Bronchial epithelial cell (primary cell): ENCODE results near the gene TTC7B. TPM values are rescaled to one million over a fixed set of nuclear protein-coding genes. Genes with fewer than 3 reads are reported as not detected.

ENCODE experiments used
- DNase-seq: peaks from one replicate; pipeline ENCODE4 v3.0.0-alpha.2; 2010; ENCODE audit warnings: low read depth
- FAIRE-seq: peaks from 2 replicates; lab custom pipeline; 2011; peaks lifted over from hg19 to GRCh38; lab: Jason Lieb, UNC
- H3K27me3 ChIP-seq: 2 replicates; pipeline ENCODE4 v1.5.1; 2011; ENCODE audit warnings: low read length; ENCODE audit not compliant: control insufficient read depth, insufficient read depth
- H3K36me3 ChIP-seq: 2 replicates; pipeline ENCODE4 v1.5.1; 2011; ENCODE audit warnings: low read length; ENCODE audit not compliant: control insufficient read depth, insufficient read depth
- H3K4me3 ChIP-seq: 2 replicates; pipeline ENCODE4 v1.5.1; 2011; ENCODE audit warnings: mild to moderate bottlenecking, low read depth, low read length, control low read depth
- total RNA-seq: library from RNA; depleted of rRNA; stranded (reverse); fragments of >200 nt; gene quantifications from 2 replicates; pipeline ENCODE4 v1.2.1, GENCODE V29; 2014
- TF ChIP-seq, protein P1 (sequence below): IDR thresholded peaks from 2 replicates; pipeline ENCODE4 v1.5.1; 2011; ENCODE audit warnings: mild to moderate bottlenecking, moderate library complexity, low read length, control low read depth, inconsistent platforms; ENCODE audit not compliant: insufficient read depth, severe bottlenecking

TTC7B gene
- total RNA-seq, 1 donor from 2014 or later = 2.9 TPM

- Histone ChIP-seq H3K36me3 (no peaks in the 10 kb centered on the region), H3K4me3 (no peak overlapping the region), H3K27me3 (no peaks in the 10 kb centered on the region)
- TF ChIP-seq, protein P1, sequence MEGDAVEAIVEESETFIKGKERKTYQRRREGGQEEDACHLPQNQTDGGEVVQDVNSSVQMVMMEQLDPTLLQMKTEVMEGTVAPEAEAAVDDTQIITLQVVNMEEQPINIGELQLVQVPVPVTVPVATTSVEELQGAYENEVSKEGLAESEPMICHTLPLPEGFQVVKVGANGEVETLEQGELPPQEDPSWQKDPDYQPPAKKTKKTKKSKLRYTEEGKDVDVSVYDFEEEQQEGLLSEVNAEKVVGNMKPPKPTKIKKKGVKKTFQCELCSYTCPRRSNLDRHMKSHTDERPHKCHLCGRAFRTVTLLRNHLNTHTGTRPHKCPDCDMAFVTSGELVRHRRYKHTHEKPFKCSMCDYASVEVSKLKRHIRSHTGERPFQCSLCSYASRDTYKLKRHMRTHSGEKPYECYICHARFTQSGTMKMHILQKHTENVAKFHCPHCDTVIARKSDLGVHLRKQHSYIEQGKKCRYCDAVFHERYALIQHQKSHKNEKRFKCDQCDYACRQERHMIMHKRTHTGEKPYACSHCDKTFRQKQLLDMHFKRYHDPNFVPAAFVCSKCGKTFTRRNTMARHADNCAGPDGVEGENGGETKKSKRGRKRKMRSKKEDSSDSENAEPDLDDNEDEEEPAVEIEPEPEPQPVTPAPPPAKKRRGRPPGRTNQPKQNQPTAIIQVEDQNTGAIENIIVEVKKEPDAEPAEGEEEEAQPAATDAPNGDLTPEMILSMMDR = no peak
- FAIRE-seq (peak; percentile 13), DNase-seq (no peak)
Measured at GRCh38 chr14:90544566-90544965, 271.7 kb downstream of the TTC7B start.

GRCh38 chr14:90543876-90544275 lies 272.4 kb downstream of the TTC7B start:
- Histone ChIP-seq H3K36me3 (no peaks in the 10 kb centered on the region), H3K27me3 (no peaks in the 10 kb centered on the region), H3K4me3 (no peak overlapping the region)
- FAIRE-seq (no peak), DNase-seq (no peak)
- TF ChIP-seq, protein P1 = no peak

GRCh38 chr14:90541076-90541634 lies 275.1 kb downstream of the TTC7B start:
- DNase-seq = no peak
- FAIRE-seq = no peak
- TF ChIP-seq, protein P1 = no peak
- no peaks in the 10 kb centered on the region for H3K36me3 ChIP-seq
- H3K27me3 ChIP-seq = no peaks in the 10 kb centered on the region
- no peak overlapping the region for H3K4me3 ChIP-seq

DNA sequence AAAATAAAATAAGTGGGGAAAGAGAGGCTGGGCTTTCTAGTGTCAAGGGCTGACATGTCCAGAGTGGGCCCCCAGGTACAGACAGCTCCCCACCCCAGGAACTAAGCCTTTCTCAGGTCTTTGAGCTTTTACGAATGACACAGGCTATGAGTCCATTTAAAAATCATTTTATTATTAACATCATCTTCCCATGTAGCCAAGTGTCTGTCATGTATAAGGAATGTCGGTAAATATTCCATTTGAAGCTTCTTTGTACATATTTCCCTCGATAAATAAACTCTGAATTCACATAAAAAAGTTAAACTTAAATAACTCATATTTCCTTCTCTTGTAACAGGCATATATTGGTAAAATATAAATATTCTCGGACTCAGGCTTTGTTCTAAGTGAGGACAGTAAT lies 275.8 kb downstream of the TTC7B start:
- no peak overlapping the region for H3K4me3 ChIP-seq
- TF ChIP-seq, protein P1 = no peak
- DNase-seq = no peak
- H3K36me3 ChIP-seq = no peaks in the 10 kb centered on the region
- H3K27me3 ChIP-seq = no peaks in the 10 kb centered on the region
- no peak for FAIRE-seq

GRCh38 chr14:90539996-90540395 lies 276.2 kb downstream of the TTC7B start:
- DNase-seq (no peak), FAIRE-seq (peak; percentile 89)
- Histone ChIP-seq H3K27me3 (no peaks in the 10 kb centered on the region), H3K36me3 (no peaks in the 10 kb centered on the region), H3K4me3 (no peak overlapping the region)
- TF ChIP-seq, protein P1 = no peak

- FAIRE-seq (no peak), DNase-seq (no peak)
- no peak overlapping the region for H3K4me3 ChIP-seq
- H3K27me3 ChIP-seq = no peaks in the 10 kb centered on the region
- H3K36me3 ChIP-seq = no peaks in the 10 kb centered on the region
- TF ChIP-seq, protein P1 = no peak
Measured at GRCh38 chr14:90539496-90539775, 276.8 kb downstream of the TTC7B start.
